Adrenal gland (tissue), 12 donors: ENCODE results near the gene ARFGEF3. TPM values are rescaled to one million over a fixed set of nuclear protein-coding genes. Genes with fewer than 3 reads are reported as not detected.

ENCODE experiments used
- DNase-seq, 7 donors: peaks; one replicate each; pipeline ENCODE4 v3.0.0-alpha.2; 2019 to 2020
- H3K27ac ChIP-seq, 5 donors: fragments of 200-600 bp; sonication (generic) in 4 of 5; 1 replicate in 3 of 5; 2 replicates in 2 of 5; pipeline versions ENCODE4 v1.5.1 to v1.8.0; 2016 to 2020; ENCODE audit warnings: mild to moderate bottlenecking in 1 of 5
- H3K27me3 ChIP-seq: fragments of 200-600 bp; 2 replicates; pipeline ENCODE4 v1.8.0; 2021
- H3K36me3 ChIP-seq, 2 donors: fragments of 200-600 bp; replicated peaks in 1 of 2; 1 replicate in 1 of 2; 2 replicates in 1 of 2; pipeline versions ENCODE4 v1.5.1 to v1.8.0; 2018 to 2022
- H3K4me1 ChIP-seq, 2 donors: fragments of 200-600 bp; replicated peaks in 1 of 2; 1 replicate in 1 of 2; 2 replicates in 1 of 2; pipeline versions ENCODE4 v1.5.1 to v1.8.0; 2018 to 2021
- H3K4me3 ChIP-seq, 4 donors: fragments of 200-600 bp; sonication (generic) in 3 of 4; one replicate each; pipeline ENCODE4 v1.5.1; 2016 to 2018
- H3K9me3 ChIP-seq, 3 donors: fragments of 200-600 bp; sonication (generic) in 1 of 3; replicated peaks in 1 of 3; 1 replicate in 2 of 3; 2 replicates in 1 of 3; pipeline versions ENCODE4 v1.5.1 to v1.8.0; 2016 to 2021
- POLR2A ChIP-seq, 2 donors: fragments of 450-650 bp; IDR thresholded peaks; one replicate each; pipeline ENCODE4 v1.6.1; 2017; ENCODE audit warnings: antibody characterized with exemption in 2 of 2, mild to moderate bottlenecking in 2 of 2, moderate library complexity in 1 of 2
- WGBS, 4 donors: extraction: QIAGEN DNeasy Blood & Tissue Kit in 2 of 4; methylation state at CpG; one replicate each; pipeline versions ENCODE4 v1.1.5 to v1.1.7; 2013 to 2017; 5-methylcytosine and 5-hydroxymethylcytosine counted together
- intact Hi-C, 2 donors: fragments of 100-400 bp; cut with DNase I; formaldehyde crosslinking; loops; one replicate each; pipeline versions ENCODE4 v1.14.1 to v1.15.0; 2022 to 2023
- polyA plus RNA-seq, 3 donors: library from polyadenylated mRNA; stranded (reverse); fragments of 200-250 nt in 2 of 3; fragments of 350-450 nt in 1 of 3; fragmentation: Illumina TruSeq in 1 of 3; extraction: RNeasy Lipid Tissue Mini Kit (QIAGEN cat#74804) in 1 of 3; gene quantifications; one replicate each; pipeline ENCODE4 v1.2.3, GENCODE V29; 2013 to 2014
- total RNA-seq, 9 donors: library from RNA; depleted of rRNA in 4 of 9; stranded (reverse); fragments of >200 nt in 4 of 9; fragments of 120-200 nt in 1 of 9; fragmentation: NEBNext Ultra II Directional in 1 of 9; extraction: Animal tissue kit (Norgen Biotek cat#: 25700) in 1 of 9; gene quantifications; one replicate each; pipeline versions ENCODE4 v1.1.0 to v1.2.4, GENCODE V29; 2013 to 2023
- TF ChIP-seq, protein P1 (sequence below), 6 experiments: fragments of 450-650 bp in 4 of 6; fragments of 200-600 bp in 2 of 6; sonication (generic) in 1 of 6; IDR thresholded peaks; 1 replicate in 5 of 6; 2 replicates in 1 of 6; pipeline versions ENCODE4 v1.5.1 to v1.8.0; 2016 to 2021; ENCODE audit warnings: antibody characterized with exemption in 6 of 6, mild to moderate bottlenecking in 2 of 6, moderate library complexity in 1 of 6
- donor health status: healthy with polysubstance abuse.
- donor health status: Bipolar disorder and iron deficiency.
- donor health status: DM: yes; HTN: yes; CAD: no.
- donor health status: DM: no; HTN: no; CAD: no.
- donor health status: DM: no; HTN: no; CAD: no.
- donor health status: DM: yes; HTN: yes; CAD: no.

ARFGEF3 gene
- total and polyA plus RNA-seq, 12 donors, result 0.06 to 10.9 (median 0.91) TPM; not detected in 1

DNA sequence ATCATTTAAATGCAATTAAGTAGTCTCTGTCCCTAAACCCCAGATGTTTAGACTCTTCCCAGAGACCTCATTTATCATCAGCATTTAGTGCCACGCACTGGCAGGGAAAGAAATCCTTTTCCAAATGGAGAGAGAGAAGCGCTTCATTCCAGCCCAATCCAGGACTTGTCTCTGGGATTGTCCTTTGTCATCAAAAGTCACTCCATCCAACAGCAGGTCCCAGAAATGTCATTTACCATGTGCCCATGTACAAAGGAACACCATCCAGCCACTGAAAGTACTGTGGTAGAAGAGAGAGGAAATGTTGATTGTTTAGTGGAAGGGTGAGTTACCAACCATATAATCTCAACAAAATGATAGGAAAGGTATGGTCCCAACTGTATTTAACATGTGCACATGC lies 149.1 kb downstream of the ARFGEF3 start:
- no peak for TF ChIP-seq POLR2A (IDR thresholded peaks at IDR 0.05)
- TF ChIP-seq, protein P1, sequence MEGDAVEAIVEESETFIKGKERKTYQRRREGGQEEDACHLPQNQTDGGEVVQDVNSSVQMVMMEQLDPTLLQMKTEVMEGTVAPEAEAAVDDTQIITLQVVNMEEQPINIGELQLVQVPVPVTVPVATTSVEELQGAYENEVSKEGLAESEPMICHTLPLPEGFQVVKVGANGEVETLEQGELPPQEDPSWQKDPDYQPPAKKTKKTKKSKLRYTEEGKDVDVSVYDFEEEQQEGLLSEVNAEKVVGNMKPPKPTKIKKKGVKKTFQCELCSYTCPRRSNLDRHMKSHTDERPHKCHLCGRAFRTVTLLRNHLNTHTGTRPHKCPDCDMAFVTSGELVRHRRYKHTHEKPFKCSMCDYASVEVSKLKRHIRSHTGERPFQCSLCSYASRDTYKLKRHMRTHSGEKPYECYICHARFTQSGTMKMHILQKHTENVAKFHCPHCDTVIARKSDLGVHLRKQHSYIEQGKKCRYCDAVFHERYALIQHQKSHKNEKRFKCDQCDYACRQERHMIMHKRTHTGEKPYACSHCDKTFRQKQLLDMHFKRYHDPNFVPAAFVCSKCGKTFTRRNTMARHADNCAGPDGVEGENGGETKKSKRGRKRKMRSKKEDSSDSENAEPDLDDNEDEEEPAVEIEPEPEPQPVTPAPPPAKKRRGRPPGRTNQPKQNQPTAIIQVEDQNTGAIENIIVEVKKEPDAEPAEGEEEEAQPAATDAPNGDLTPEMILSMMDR (IDR thresholded peaks at IDR 0.05), result no peak
- no peaks in the 10 kb centered on the region for H3K4me1 ChIP-seq
- no peaks in the 10 kb centered on the region for H3K27me3 ChIP-seq
- intact Hi-C loops, result no loop called here
- DNase-seq, result no peak
- WGBS, 4 donors, result 48 to 98% (median 83%) methylated on average over 2 of the region's 2 CpGs
- H3K9me3 ChIP-seq, result no peaks in the 10 kb centered on the region
- H3K36me3 ChIP-seq, result no peaks in the 10 kb centered on the region
- no peak overlapping the region for H3K4me3 ChIP-seq
- H3K27ac ChIP-seq, result no peak overlapping the region

DNA sequence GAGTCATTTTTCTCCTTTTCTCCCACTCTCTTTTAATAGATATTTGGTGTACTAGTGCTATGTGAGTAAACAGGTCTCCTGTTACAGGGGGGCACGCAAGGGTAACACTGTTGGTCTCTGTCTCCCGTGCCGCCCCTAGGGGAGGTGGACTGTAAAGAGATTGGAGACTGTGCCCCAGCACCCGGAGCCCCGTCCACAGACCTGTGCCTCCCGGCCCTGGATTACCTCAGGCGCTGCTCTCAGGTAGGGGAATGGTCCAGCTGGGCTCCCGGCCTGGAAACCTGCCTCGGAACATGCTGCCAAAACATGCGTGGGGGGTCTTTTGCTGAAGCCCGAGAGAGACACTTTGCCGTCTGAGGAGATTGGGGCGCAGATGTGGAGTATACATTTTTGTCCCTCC lies 149.5 kb downstream of the ARFGEF3 start:
- Histone ChIP-seq H3K27ac (no peak overlapping the region), H3K4me1 (no peaks in the 10 kb centered on the region), H3K27me3 (no peaks in the 10 kb centered on the region), H3K4me3 (no peak overlapping the region), H3K9me3 (no peaks in the 10 kb centered on the region), H3K36me3 (no peaks in the 10 kb centered on the region)
- intact Hi-C loops, result no loop called here
- peak in 1 of 7 donors; percentile 35 for DNase-seq
- no peak for TF ChIP-seq POLR2A (IDR thresholded peaks at IDR 0.05)
- TF ChIP-seq, protein P1 (IDR thresholded peaks at IDR 0.05), result no peak
- WGBS, 4 donors, result 84 to 93% (median 88%) methylated on average over 13 of the region's 13 CpGs

DNA sequence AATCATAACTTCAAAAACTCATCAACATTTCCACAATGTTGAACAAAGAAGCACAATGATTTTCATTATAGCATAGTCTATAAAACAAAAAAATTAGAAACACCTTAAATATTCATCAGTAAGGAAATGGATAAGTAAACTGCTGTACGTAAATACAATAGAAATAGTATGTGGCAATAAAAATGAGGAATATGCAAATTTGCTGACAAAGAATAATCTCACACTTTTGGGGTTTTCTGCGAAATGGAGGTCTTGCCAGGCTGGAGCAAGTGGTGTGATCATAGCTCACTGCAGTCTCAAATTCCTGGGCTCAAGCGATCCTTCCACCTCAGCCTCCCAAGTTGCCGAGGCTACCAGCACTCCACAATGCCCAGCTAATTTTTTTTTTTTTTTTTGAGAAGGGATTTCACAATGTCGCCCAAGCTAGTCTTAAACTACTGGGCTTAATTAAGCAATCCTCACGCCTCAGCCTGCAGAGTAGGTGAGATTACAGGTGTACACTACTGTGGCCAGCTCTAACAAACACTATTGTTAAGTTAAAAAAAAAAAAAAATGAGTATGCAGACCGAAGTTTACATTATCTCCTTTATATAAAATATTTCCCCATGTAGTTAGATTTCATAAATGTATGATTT lies 157.1 kb downstream of the ARFGEF3 start:
- intact Hi-C loops, result no loop called here
- Histone ChIP-seq H3K36me3 (no peaks in the 10 kb centered on the region), H3K27me3 (no peaks in the 10 kb centered on the region), H3K27ac (no peak overlapping the region), H3K9me3 (no peaks in the 10 kb centered on the region), H3K4me1 (no peaks in the 10 kb centered on the region), H3K4me3 (no peak overlapping the region)
- no peak for DNase-seq
- no peak for TF ChIP-seq POLR2A (IDR thresholded peaks at IDR 0.05)
- TF ChIP-seq, protein P1 (IDR thresholded peaks at IDR 0.05), result no peak
- WGBS, 4 donors, result 68 to 82% (median 78%) methylated on average over 7 of the region's 7 CpGs

GRCh38 chr6:138321934-138322333 lies 160.2 kb downstream of the ARFGEF3 start:
- WGBS, 4 donors, result 83 to 95% (median 89%) methylated on average over 4 of the region's 4 CpGs

More at GRCh38 chr6:138321934-138322333, 160.2 kb downstream of the ARFGEF3 start:
- no peaks in the 10 kb centered on the region for H3K27me3 ChIP-seq
- no peaks in the 10 kb centered on the region for H3K4me1 ChIP-seq
- intact Hi-C loops, result no loop called here
- no peak overlapping the region for H3K27ac ChIP-seq
- TF ChIP-seq POLR2A (IDR thresholded peaks at IDR 0.05), result no peak
- TF ChIP-seq, protein P1 (IDR thresholded peaks at IDR 0.05), result no peak
- H3K4me3 ChIP-seq, result no peak overlapping the region
- no peaks in the 10 kb centered on the region for H3K36me3 ChIP-seq
- no peaks in the 10 kb centered on the region for H3K9me3 ChIP-seq
- DNase-seq, result no peak
